Mammary epithelial cell (primary cell): ENCODE measurements around the gene ETNK2.

Source experiments
- CTCF ChIP-seq, 2 donors: IDR thresholded peaks in 1 of 2; conservative IDR thresholded peaks in 1 of 2; 2 replicates each; pipeline ENCODE4 v1.5.1; 2011 to 2012; ENCODE audit warnings: inconsistent platforms in 2 of 2, low read length in 2 of 2, mild to moderate bottlenecking in 2 of 2, control low read depth in 1 of 2, low read depth in 1 of 2; ENCODE audit not compliant: insufficient read depth in 1 of 2; ENCODE audit errors: extremely low read depth in 1 of 2
- EZH2 ChIP-seq: IDR thresholded peaks from 2 replicates; pipeline ENCODE4 v1.6.1; 2012; ENCODE audit warnings: low read length, inconsistent platforms, borderline replicate concordance

GRCh38 chr1:204201348-204202040 is 49.6 kb upstream of the ETNK2 start:
- TF ChIP-seq CTCF (conservative IDR thresholded peaks at IDR 0.05 in 1 of 2, IDR thresholded peaks at IDR 0.05 in 1 of 2; ENCODE audit: extremely low read depth in 1 of 2, insufficient read depth in 1 of 2, low read depth in 1 of 2, low read length in 2 of 2) (no peak), EZH2 (no peak)
